HG03095 (cell line): ENCODE results near the gene STX2.
A peak's percentile ranks its signal among the peaks of the same experiment; 100 is the strongest.
"Not testable (repeated sequence)": the region's sequence is repeated elsewhere in the genome, so short reads cannot be mapped to it uniquely, and the experiment has no call there.

Source experiments
- ATAC-seq: cut with Tn5 transposase; IDR thresholded peaks from one replicate; pipeline ENCODE4 v1.9.1; 2021; ENCODE audit warnings: moderate library complexity; ENCODE audit not compliant: unreplicated experiment

The STX2 gene

GRCh38 chr12:130768120-130768519 is 70.9 kb downstream of the STX2 start:
- ATAC-seq = no peak

GRCh38 chr12:130766470-130766869 is 72.6 kb downstream of the STX2 start:
- no peak for ATAC-seq

- ATAC-seq = no peak
These were observed 73.8 kb downstream of the STX2 start for GRCh38 chr12:130765186-130765659.

- no peak for ATAC-seq
These were observed 74.4 kb downstream of the STX2 start for GRCh38 chr12:130764475-130765185.

- ATAC-seq = no peak
These were observed 75.0 kb downstream of the STX2 start for GRCh38 chr12:130764073-130764472.

GRCh38 chr12:130762319-130762675 is 76.8 kb downstream of the STX2 start:
- no peak for ATAC-seq

- ATAC-seq = no peak
These were observed 77.3 kb downstream of the STX2 start for GRCh38 chr12:130761537-130762318.

- ATAC-seq = no peak
These were observed 84.7 kb downstream of the STX2 start for GRCh38 chr12:130754234-130754901.

- no peak for ATAC-seq
These were observed 86.3 kb downstream of the STX2 start for GRCh38 chr12:130752692-130753230.

- ATAC-seq = not testable (repeated sequence)
These were observed 87.0 kb downstream of the STX2 start for GRCh38 chr12:130752037-130752436.

GRCh38 chr12:130748786-130749185 is 90.3 kb downstream of the STX2 start:
- no peak for ATAC-seq

- ATAC-seq = peak; percentile 75
These were observed 90.9 kb downstream of the STX2 start for GRCh38 chr12:130747867-130748740.

GRCh38 chr12:130746546-130746945 is 92.5 kb downstream of the STX2 start:
- no peak for ATAC-seq

- no peak for ATAC-seq
These were observed 93.1 kb downstream of the STX2 start for GRCh38 chr12:130745921-130746320.

- ATAC-seq = no peak
These were observed 94.8 kb downstream of the STX2 start for GRCh38 chr12:130744274-130744673.

- ATAC-seq = no peak
These were observed 95.4 kb downstream of the STX2 start for GRCh38 chr12:130743606-130744005.

- ATAC-seq = no peak
These were observed 95.9 kb downstream of the STX2 start for GRCh38 chr12:130743176-130743575.

- no peak for ATAC-seq
These were observed 96.3 kb downstream of the STX2 start for GRCh38 chr12:130742716-130743115.

GRCh38 chr12:130742112-130742511 is 96.9 kb downstream of the STX2 start:
- no peak for ATAC-seq
